SU-DHL-6 (cell line): ENCODE measurements around the gene CRYBG1.

Source experiments
- H2AFZ ChIP-seq: fragments of 200-600 bp; sonication (generic); 2 replicates; pipeline ENCODE4 v1.6.1; 2014; ENCODE audit warnings: low read depth, mild to moderate bottlenecking, moderate library complexity, mixed read lengths, antibody characterized with exemption, low read length; ENCODE audit not compliant: severe bottlenecking
- H3F3A ChIP-seq: fragments of 200-600 bp; shearing (Covaris generic); 2 replicates; pipeline ENCODE4 v1.6.0; 2016; ENCODE audit warnings: antibody characterized with exemption, mild to moderate bottlenecking; ENCODE audit not compliant: insufficient read depth
- H3K27ac ChIP-seq: fragments of 200-600 bp; sonication (generic); 2 replicates; pipeline ENCODE4 v1.5.1; 2016; ENCODE audit warnings: low read depth, mild to moderate bottlenecking, low read length, moderate library complexity, mixed read lengths
- H3K27me3 ChIP-seq: fragments of 200-600 bp; sonication (generic), shearing (Covaris generic); 2 replicates; pipeline ENCODE4 v1.6.0; 2014; ENCODE audit warnings: mild to moderate bottlenecking, low read length
- H3K36me3 ChIP-seq: fragments of 200-600 bp; sonication (generic); 2 replicates; pipeline ENCODE4 v1.6.1; 2014; ENCODE audit warnings: mild to moderate bottlenecking, low read length, mixed read lengths
- H3K4me2 ChIP-seq: fragments of 300-600, 200-600 bp; shearing (Covaris generic), sonication (generic); 2 replicates; pipeline ENCODE4 v1.6.0; 2014; ENCODE audit warnings: low read length, low read depth, mild to moderate bottlenecking; ENCODE audit not compliant: poor library complexity, severe bottlenecking
- H3K4me3 ChIP-seq: fragments of 200-600 bp; sonication (generic); 2 replicates; pipeline ENCODE4 v1.5.1; 2014; ENCODE audit warnings: antibody characterized with exemption, low read length, mild to moderate bottlenecking, mixed read lengths; ENCODE audit not compliant: insufficient read depth, poor library complexity, severe bottlenecking
- H3K79me2 ChIP-seq: fragments of 200-600 bp; sonication (generic); 2 replicates; pipeline ENCODE4 v1.6.1; 2014; ENCODE audit warnings: mild to moderate bottlenecking, low read length, moderate library complexity; ENCODE audit not compliant: insufficient read depth
- H3K9ac ChIP-seq: fragments of 200-600 bp; sonication (generic); 2 replicates; pipeline ENCODE4 v1.7.0; 2014; ENCODE audit warnings: mild to moderate bottlenecking, low read length
- H3K9me2 ChIP-seq: fragments of 200-600 bp; sonication (generic); replicated peaks from 2 replicates; pipeline ENCODE4 v1.6.1; 2014; ENCODE audit warnings: low read length; ENCODE audit not compliant: insufficient read depth
- H3K9me3 ChIP-seq: fragments of 200-600 bp; sonication (generic); 2 replicates; pipeline ENCODE4 v1.6.1; 2014; ENCODE audit warnings: low read length, mixed read lengths; ENCODE audit not compliant: insufficient read depth
- H4K20me1 ChIP-seq: fragments of 200-600 bp; sonication (generic); 2 replicates; pipeline ENCODE4 v1.6.1; 2014; ENCODE audit warnings: low read depth, mild to moderate bottlenecking, antibody characterized with exemption, low read length, moderate library complexity, mixed read lengths
- EZH2phosphoT487 ChIP-seq: fragments of 200-600 bp; sonication (generic), shearing (Covaris generic); conservative IDR thresholded peaks from 2 replicates; pipeline ENCODE4 v1.6.1; 2018; ENCODE audit warnings: mild to moderate bottlenecking, antibody characterized with exemption, low read length, moderate library complexity, mixed read lengths
- TF ChIP-seq, protein P1 (sequence below): fragments of 200-600 bp; sonication (generic); IDR thresholded peaks from one replicate; pipeline ENCODE4 v1.5.1; 2017; ENCODE audit warnings: antibody characterized with exemption, mild to moderate bottlenecking, low read length, moderate library complexity; ENCODE audit not compliant: insufficient read depth, poor library complexity, severe bottlenecking

CRYBG1 gene

GRCh38 chr6:106476331-106477105, 116.0 kb downstream of the CRYBG1 start:
- Histone ChIP-seq H3K9ac (no peak overlapping the region), H3K27ac (no peak overlapping the region), H3K79me2 (no peaks in the 10 kb centered on the region), H3K36me3 (no peaks in the 10 kb centered on the region), H3K9me2 (no peaks in the 10 kb centered on the region), H2AFZ (no peak overlapping the region), H3F3A (no peaks in the 10 kb centered on the region), H4K20me1 (no peaks in the 10 kb centered on the region), H3K27me3 (no peaks in the 10 kb centered on the region), H3K4me3 (no peak overlapping the region), H3K4me2 (no peak overlapping the region), H3K9me3 (no peaks in the 10 kb centered on the region)
- no peak for TF ChIP-seq EZH2phosphoT487
- TF ChIP-seq, protein P1, sequence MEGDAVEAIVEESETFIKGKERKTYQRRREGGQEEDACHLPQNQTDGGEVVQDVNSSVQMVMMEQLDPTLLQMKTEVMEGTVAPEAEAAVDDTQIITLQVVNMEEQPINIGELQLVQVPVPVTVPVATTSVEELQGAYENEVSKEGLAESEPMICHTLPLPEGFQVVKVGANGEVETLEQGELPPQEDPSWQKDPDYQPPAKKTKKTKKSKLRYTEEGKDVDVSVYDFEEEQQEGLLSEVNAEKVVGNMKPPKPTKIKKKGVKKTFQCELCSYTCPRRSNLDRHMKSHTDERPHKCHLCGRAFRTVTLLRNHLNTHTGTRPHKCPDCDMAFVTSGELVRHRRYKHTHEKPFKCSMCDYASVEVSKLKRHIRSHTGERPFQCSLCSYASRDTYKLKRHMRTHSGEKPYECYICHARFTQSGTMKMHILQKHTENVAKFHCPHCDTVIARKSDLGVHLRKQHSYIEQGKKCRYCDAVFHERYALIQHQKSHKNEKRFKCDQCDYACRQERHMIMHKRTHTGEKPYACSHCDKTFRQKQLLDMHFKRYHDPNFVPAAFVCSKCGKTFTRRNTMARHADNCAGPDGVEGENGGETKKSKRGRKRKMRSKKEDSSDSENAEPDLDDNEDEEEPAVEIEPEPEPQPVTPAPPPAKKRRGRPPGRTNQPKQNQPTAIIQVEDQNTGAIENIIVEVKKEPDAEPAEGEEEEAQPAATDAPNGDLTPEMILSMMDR, result no peak

GRCh38 chr6:106477146-106477545, 116.6 kb downstream of the CRYBG1 start:
- TF ChIP-seq, protein P1, result no peak
- TF ChIP-seq EZH2phosphoT487, result no peak

GRCh38 chr6:106477790-106478189, 117.3 kb downstream of the CRYBG1 start:
- Histone ChIP-seq H3K4me3 (no peak overlapping the region), H3F3A (no peaks in the 10 kb centered on the region), H3K36me3 (no peaks in the 10 kb centered on the region), H2AFZ (no peak overlapping the region), H3K27ac (no peak overlapping the region), H4K20me1 (no peaks in the 10 kb centered on the region), H3K9me3 (no peaks in the 10 kb centered on the region), H3K4me2 (no peak overlapping the region), H3K9ac (no peak overlapping the region), H3K9me2 (no peaks in the 10 kb centered on the region), H3K27me3 (no peaks in the 10 kb centered on the region), H3K79me2 (no peaks in the 10 kb centered on the region)
- TF ChIP-seq, protein P1, result no peak
- no peak for TF ChIP-seq EZH2phosphoT487

More at GRCh38 chr6:106477146-106477545, 116.6 kb downstream of the CRYBG1 start:
- Histone ChIP-seq H3K4me3 (no peak overlapping the region), H3K79me2 (no peaks in the 10 kb centered on the region), H3K9me3 (no peaks in the 10 kb centered on the region), H3K27me3 (no peaks in the 10 kb centered on the region), H3K4me2 (no peak overlapping the region), H3K9ac (no peak overlapping the region), H2AFZ (no peak overlapping the region), H4K20me1 (no peaks in the 10 kb centered on the region), H3K9me2 (no peaks in the 10 kb centered on the region), H3K36me3 (no peaks in the 10 kb centered on the region), H3K27ac (no peak overlapping the region), H3F3A (no peaks in the 10 kb centered on the region)
